HCT116 (cell line): ENCODE measurements around the gene PRLH.

Experiments
- EZH2 ChIP-seq: fragments of 200-600 bp; sonication (generic); IDR thresholded peaks from 2 replicates; pipeline ENCODE4 v1.6.1; 2017; ENCODE audit warnings: antibody characterized with exemption, mixed run types
- POLR2A ChIP-seq: IDR thresholded peaks from 2 replicates; pipeline ENCODE4 v1.7.0; 2011; ENCODE audit warnings: borderline replicate concordance; ENCODE audit not compliant: insufficient read depth, insufficient read length; ENCODE audit errors: extremely low read depth
- POLR2AphosphoS5 ChIP-seq: IDR thresholded peaks from 2 replicates; pipeline ENCODE4 v1.6.1; 2011; ENCODE audit warnings: mild to moderate bottlenecking, low read depth, low read length, moderate library complexity
- SIN3A ChIP-seq: IDR thresholded peaks from 2 replicates; pipeline ENCODE4 v1.6.1; 2012; ENCODE audit warnings: low read depth
- ZNF274 ChIP-seq: fragments of 200-500 bp; sonication (Bioruptor generic); IDR thresholded peaks from 2 replicates; pipeline ENCODE4 v1.6.1; 2014; ENCODE audit warnings: mild to moderate bottlenecking, low read depth, low read length, inconsistent platforms
- TF ChIP-seq, protein P1 (sequence below), 3 experiments: fragments of 200-600 bp in 1 of 3; sonication (generic) in 1 of 3; IDR thresholded peaks in 2 of 3; conservative IDR thresholded peaks in 1 of 3; 2 replicates each; pipeline ENCODE4 v1.5.1; 2012 to 2017; ENCODE audit warnings: low read depth in 2 of 3, low read length in 2 of 3, antibody characterized with exemption in 1 of 3, borderline replicate concordance in 1 of 3, control low read depth in 1 of 3, mild to moderate bottlenecking in 1 of 3, mixed read lengths in 1 of 3, mixed run types in 1 of 3, moderate library complexity in 1 of 3; ENCODE audit not compliant: insufficient read depth in 1 of 3
- TF ChIP-seq, protein P2 (sequence below): IDR thresholded peaks from 2 replicates; pipeline ENCODE4 v1.6.1; 2012; ENCODE audit warnings: low read depth
- TF ChIP-seq, protein P3 (sequence below): IDR thresholded peaks from 2 replicates; pipeline ENCODE4 v1.6.1; 2012

DNA sequence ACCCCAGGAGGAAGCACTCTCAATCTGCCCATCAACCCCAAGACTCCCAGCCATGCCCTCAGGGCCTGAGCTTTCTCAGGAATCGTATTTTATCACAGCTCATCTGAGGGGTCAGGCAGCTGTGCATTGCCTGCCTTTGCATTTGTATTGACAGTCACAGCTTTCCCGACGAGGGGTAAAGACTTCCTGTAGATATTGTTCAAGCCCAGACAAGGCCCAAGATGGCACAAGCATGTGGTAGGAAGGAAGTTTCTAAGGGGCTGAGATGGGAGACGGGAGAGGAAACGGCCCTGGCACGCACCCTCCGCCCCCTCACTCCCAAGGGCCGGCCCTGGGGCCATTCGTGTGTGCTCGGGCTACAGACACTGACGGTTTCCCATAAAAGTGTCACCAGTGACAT is 34.2 kb upstream of the PRLH start:
- TF ChIP-seq SIN3A (no peak), ZNF274 (no peak), POLR2A (no peak), POLR2AphosphoS5 (no peak), EZH2 (no peak)
- TF ChIP-seq, protein P1, sequence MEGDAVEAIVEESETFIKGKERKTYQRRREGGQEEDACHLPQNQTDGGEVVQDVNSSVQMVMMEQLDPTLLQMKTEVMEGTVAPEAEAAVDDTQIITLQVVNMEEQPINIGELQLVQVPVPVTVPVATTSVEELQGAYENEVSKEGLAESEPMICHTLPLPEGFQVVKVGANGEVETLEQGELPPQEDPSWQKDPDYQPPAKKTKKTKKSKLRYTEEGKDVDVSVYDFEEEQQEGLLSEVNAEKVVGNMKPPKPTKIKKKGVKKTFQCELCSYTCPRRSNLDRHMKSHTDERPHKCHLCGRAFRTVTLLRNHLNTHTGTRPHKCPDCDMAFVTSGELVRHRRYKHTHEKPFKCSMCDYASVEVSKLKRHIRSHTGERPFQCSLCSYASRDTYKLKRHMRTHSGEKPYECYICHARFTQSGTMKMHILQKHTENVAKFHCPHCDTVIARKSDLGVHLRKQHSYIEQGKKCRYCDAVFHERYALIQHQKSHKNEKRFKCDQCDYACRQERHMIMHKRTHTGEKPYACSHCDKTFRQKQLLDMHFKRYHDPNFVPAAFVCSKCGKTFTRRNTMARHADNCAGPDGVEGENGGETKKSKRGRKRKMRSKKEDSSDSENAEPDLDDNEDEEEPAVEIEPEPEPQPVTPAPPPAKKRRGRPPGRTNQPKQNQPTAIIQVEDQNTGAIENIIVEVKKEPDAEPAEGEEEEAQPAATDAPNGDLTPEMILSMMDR (IDR thresholded peaks at IDR 0.05 in 2 of 3, conservative IDR thresholded peaks at IDR 0.05 in 1 of 3; ENCODE audit: borderline replicate concordance in 1 of 3, insufficient read depth in 1 of 3, low read depth in 2 of 3, low read length in 2 of 3): no peak
- TF ChIP-seq, protein P2, sequence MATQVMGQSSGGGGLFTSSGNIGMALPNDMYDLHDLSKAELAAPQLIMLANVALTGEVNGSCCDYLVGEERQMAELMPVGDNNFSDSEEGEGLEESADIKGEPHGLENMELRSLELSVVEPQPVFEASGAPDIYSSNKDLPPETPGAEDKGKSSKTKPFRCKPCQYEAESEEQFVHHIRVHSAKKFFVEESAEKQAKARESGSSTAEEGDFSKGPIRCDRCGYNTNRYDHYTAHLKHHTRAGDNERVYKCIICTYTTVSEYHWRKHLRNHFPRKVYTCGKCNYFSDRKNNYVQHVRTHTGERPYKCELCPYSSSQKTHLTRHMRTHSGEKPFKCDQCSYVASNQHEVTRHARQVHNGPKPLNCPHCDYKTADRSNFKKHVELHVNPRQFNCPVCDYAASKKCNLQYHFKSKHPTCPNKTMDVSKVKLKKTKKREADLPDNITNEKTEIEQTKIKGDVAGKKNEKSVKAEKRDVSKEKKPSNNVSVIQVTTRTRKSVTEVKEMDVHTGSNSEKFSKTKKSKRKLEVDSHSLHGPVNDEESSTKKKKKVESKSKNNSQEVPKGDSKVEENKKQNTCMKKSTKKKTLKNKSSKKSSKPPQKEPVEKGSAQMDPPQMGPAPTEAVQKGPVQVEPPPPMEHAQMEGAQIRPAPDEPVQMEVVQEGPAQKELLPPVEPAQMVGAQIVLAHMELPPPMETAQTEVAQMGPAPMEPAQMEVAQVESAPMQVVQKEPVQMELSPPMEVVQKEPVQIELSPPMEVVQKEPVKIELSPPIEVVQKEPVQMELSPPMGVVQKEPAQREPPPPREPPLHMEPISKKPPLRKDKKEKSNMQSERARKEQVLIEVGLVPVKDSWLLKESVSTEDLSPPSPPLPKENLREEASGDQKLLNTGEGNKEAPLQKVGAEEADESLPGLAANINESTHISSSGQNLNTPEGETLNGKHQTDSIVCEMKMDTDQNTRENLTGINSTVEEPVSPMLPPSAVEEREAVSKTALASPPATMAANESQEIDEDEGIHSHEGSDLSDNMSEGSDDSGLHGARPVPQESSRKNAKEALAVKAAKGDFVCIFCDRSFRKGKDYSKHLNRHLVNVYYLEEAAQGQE: no peak
- TF ChIP-seq, protein P3, sequence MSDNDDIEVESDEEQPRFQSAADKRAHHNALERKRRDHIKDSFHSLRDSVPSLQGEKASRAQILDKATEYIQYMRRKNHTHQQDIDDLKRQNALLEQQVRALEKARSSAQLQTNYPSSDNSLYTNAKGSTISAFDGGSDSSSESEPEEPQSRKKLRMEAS: no peak
